Liver (tissue), 3 donors: ENCODE data around the gene PARK7.

Source experiments
- ATF3 ChIP-seq: IDR thresholded peaks from 2 replicates; pipeline ENCODE4 v1.6.1; 2016; ENCODE audit warnings: antibody characterized with exemption
- CTCF ChIP-seq: fragments of 150-350 bp; IDR thresholded peaks from 2 replicates; pipeline ENCODE4 v1.5.1; 2017; ENCODE audit warnings: improper control_type of control experiment, low read depth, low read length; ENCODE audit not compliant: missing input control
- EGR1 ChIP-seq, 2 donors: IDR thresholded peaks; 2 replicates each; pipeline ENCODE4 v1.6.1; 2016 to 2018; ENCODE audit warnings: antibody characterized with exemption in 2 of 2, low read depth in 2 of 2
- GABPA ChIP-seq, 2 donors: IDR thresholded peaks in 1 of 2; conservative IDR thresholded peaks in 1 of 2; 2 replicates each; pipeline ENCODE4 v1.6.1; 2016; ENCODE audit warnings: antibody characterized with exemption in 2 of 2, mild to moderate bottlenecking in 1 of 2, moderate library complexity in 1 of 2
- HNF4A ChIP-seq, 2 donors: conservative IDR thresholded peaks; 2 replicates each; pipeline ENCODE4 v1.6.1; 2016; ENCODE audit warnings: antibody characterized with exemption in 2 of 2, mild to moderate bottlenecking in 2 of 2
- JUND ChIP-seq, 2 donors: IDR thresholded peaks; 2 replicates each; pipeline ENCODE4 v1.6.1; 2016; ENCODE audit warnings: antibody characterized with exemption in 2 of 2
- RAD21 ChIP-seq, 2 donors: IDR thresholded peaks; 2 replicates each; pipeline ENCODE4 v1.6.1; 2016; ENCODE audit warnings: antibody characterized with exemption in 2 of 2, mild to moderate bottlenecking in 2 of 2
- REST ChIP-seq: IDR thresholded peaks from 2 replicates; pipeline ENCODE4 v1.6.1; 2016; ENCODE audit warnings: antibody characterized with exemption, mild to moderate bottlenecking
- SP1 ChIP-seq: IDR thresholded peaks from 2 replicates; pipeline ENCODE4 v1.6.1; 2018; ENCODE audit warnings: antibody characterized with exemption, mild to moderate bottlenecking
- YY1 ChIP-seq: IDR thresholded peaks from 2 replicates; pipeline ENCODE4 v1.6.1; 2016; ENCODE audit warnings: antibody characterized with exemption, mild to moderate bottlenecking
- TF ChIP-seq, protein P1 (sequence below): IDR thresholded peaks from 2 replicates; pipeline ENCODE4 v1.6.1; 2016; ENCODE audit warnings: antibody characterized with exemption
- TF ChIP-seq, protein P2 (sequence below): IDR thresholded peaks from 2 replicates; pipeline ENCODE4 v1.6.1; 2016; ENCODE audit warnings: antibody characterized with exemption
- donor health status: healthy.
- donor health status: healthy.

DNA sequence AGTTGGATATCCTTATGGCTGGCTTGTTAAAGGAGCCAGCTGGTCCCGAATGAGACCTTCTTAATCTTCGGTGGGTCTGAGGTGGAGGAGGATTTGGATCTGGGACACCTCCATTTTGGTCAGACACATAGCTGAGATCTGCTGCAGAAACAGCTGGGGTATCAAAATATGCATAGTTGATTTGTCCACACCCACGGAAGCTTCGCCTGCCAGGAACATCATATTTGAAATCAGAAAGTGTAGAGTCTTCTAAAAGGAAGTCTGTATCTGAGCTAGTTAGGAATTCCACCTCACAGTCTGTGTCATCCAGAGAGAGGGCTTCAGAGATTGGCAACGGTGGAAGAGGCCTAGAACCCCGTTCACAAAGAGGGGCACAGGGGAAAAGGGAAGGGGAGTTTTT, 52.3 kb downstream of the PARK7 start:
- TF ChIP-seq GABPA (IDR thresholded peaks at IDR 0.05 in 1 of 2, conservative IDR thresholded peaks at IDR 0.05 in 1 of 2) (no peak), CTCF (no peak), REST (no peak), RAD21 (IDR thresholded peaks at IDR 0.05) (no peak), JUND (IDR thresholded peaks at IDR 0.05) (no peak), YY1 (no peak), HNF4A (conservative IDR thresholded peaks at IDR 0.05) (no peak), EGR1 (IDR thresholded peaks at IDR 0.05; ENCODE audit: low read depth in 2 of 2) (no peak), ATF3 (no peak), SP1 (no peak)
- TF ChIP-seq, protein P1, sequence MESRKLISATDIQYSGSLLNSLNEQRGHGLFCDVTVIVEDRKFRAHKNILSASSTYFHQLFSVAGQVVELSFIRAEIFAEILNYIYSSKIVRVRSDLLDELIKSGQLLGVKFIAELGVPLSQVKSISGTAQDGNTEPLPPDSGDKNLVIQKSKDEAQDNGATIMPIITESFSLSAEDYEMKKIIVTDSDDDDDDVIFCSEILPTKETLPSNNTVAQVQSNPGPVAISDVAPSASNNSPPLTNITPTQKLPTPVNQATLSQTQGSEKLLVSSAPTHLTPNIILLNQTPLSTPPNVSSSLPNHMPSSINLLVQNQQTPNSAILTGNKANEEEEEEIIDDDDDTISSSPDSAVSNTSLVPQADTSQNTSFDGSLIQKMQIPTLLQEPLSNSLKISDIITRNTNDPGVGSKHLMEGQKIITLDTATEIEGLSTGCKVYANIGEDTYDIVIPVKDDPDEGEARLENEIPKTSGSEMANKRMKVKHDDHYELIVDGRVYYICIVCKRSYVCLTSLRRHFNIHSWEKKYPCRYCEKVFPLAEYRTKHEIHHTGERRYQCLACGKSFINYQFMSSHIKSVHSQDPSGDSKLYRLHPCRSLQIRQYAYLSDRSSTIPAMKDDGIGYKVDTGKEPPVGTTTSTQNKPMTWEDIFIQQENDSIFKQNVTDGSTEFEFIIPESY, result peak; percentile 31
- TF ChIP-seq, protein P2, sequence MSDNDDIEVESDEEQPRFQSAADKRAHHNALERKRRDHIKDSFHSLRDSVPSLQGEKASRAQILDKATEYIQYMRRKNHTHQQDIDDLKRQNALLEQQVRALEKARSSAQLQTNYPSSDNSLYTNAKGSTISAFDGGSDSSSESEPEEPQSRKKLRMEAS, result no peak
